ENCODE data around the gene SYNM.

DNA sequence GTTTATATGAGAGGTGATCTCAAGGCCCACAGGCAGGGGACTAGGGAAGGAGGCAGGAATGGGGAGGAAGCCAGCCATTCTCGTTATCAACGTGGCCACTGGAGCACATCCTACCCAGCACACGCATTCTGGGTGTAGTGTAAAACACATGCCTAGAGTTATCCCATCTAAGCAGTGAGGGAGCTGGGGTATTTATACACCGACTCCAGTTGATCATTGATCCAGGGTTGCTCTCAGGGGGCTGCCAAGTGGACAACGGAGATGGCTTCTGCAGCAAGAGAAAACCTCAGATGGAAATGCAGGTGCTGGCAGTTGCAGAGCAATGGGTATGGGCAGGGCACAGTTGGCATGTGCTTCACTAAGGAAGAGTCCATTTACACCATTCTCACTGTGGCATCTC is 30.4 kb upstream of the SYNM start:
- TF ChIP-seq SUZ12 (IDR thresholded peaks at IDR 0.05; ENCODE audit: extremely low read depth, insufficient read depth, insufficient read length) = no peak
- TF ChIP-seq YY1 (IDR thresholded peaks at IDR 0.05; ENCODE audit: insufficient read depth, insufficient read length) = no peak

All from NT2/D1 (cell line).